Hematopoietic multipotent progenitor cell treated with erythropoietin and hydrocortisone succinate and interleukin-3 and kit ligand, for 15 days (in vitro differentiated cells): Measurements from ENCODE around the gene PRICKLE4.
"Not testable (repeated sequence)": the region's sequence is repeated elsewhere in the genome, so short reads cannot be mapped to it uniquely, and the experiment has no call there.

Experiments used
- DNase-seq: peaks from one replicate; pipeline ENCODE4 v3.0.0-alpha.2; 2015; ENCODE audit warnings: low spot score

Gene PRICKLE4

DNA sequence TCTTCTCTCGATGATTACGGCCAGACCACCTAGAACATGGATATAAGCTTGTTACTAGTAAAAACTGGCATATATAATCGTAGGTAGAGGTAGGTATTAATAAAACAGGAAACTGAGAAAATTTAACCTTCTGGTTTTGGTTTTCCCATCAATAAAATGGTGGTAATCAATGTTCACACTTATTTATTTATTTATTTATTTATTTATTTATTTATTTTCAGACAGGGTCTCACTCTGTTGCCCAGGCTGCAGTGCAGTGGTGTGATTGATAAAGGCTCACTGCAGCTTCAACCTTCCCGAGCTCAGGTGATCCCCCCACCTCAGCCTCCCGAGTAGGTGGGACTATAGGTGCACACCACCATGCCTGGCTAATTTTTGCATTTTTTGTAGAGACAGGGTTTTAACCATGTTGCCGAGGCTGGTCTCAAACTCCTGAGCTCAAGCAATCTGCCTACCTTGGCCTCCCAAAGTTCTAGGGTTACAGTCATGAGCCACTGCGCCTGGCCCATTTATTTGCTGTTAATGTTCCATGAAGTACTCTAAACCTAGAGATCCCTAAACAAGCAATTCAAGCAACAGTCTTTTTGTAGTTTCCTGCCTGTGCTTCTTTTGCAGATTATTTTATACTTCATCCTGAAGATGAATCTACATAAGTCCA is 18.4 kb downstream of the PRICKLE4 start:
- DNase-seq = no peak

DNA sequence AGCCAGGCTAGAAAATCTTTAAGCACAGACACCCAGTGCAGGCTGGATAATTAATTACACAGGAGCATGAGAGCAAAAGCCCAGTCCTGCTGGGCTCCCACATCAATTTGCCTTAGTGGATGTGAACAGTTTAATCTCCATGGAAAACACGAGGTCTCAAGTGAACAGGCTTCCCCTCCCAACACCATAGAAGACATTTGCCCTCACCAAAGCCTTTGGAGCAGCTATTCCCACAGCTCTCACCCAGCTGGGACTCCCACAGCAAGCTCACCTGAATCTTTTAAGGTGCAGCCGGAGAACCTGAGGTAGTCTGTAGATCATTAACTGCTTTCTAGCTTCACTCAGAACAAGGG is 19.0 kb downstream of the PRICKLE4 start:
- no peak for DNase-seq

DNA sequence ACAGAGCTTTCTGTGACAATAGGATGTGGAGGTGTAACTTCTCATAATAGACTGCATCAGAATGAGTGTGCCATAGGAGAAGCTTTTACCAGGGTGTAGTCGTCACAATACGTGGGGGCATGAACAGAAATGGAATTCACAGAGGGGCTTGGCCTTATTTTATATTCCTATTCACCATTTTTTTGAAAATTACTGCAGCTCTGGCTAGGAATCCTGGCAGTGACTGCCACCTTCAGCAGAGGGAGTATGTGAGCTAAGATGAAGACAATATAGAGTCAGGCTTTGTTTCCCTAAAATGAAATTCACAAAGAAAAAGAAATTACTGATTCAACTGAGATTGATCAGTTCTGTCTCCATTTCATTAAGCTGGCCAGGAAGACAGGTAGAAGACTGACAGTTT is 20.8 kb downstream of the PRICKLE4 start:
- DNase-seq = no peak

DNA sequence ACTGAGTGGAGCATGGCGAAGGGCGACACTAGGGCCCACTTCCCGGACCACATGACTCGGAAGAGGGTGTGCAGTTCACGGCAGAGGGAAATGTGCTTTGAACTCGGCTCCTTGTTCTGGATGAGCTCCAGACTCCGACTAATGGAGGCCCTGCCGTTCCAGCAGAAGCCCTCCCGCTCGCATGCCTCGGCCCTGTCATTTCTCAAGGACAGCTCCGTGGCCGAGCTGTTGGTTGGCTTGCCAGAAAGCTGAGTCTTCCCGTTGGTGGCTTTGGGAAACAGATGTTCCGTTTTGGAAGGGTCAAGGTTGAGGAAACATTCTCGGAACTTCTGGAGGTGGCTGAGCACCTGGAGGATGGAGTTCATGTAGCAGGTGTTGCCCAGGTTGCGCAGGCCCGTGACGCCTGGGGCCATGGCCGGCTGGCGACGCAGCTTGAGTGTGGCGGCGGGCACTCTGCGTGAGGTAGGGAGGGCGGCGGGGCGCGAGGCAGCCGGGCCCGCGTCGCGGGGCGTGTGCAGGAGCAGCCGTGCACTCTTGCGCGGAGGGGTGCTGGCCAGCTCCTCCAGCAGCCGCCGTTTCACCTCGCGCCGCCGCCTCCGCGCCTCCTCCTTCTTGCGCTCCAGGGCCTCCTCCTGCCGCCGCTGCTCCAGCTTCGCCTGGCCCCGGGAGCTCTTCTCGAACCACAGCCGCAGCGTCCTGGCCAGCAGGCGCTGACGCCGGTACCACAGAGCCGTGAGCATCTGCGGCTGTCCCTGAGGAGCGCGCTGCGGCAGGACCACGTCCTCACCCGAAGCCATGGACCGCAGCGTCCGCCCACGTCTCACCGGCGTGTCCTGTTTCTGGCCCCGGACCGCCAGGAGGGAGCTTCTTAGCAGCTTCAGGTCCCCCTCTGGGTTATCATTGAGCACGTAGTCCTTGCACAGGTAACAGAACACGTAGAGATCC is 25.5 kb downstream of the PRICKLE4 start:
- no peak for DNase-seq

DNA sequence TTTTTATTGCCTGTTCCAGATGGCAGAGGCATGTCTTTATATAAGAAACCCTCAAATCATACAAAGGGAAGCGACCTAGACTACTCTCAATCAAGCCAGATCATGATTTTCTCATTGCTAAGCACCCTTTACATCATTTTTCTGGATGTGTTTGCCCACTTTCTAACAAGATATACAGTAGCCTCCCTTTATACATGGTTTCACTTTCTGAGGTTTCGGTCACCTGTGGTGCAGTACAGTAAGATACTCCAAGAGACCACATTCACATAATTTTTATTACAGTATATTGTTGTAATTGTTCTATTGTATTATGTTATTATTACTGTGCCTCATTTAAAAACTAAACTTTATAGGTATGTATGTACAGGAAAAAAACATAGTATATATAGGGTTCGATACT is 30.5 kb downstream of the PRICKLE4 start:
- no peak for DNase-seq

DNA sequence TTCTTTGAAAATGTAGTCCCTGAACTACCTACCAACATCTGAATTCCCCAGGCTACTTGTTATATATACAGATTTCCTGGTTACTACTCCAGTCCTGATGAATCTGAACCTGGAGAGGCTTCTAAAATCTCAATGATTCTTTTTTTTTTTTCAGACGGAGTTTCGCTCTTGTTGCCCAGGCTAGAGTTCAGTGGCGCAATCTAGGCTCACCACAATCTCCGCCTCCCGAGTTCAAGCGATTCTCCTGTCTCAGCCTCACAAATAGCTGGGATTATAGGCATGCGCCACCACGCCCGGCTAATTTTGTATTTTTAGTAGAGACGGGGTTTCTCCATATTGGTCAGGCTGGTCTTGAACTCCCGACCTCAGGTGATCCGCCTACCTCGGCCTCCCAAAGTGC is 31.4 kb downstream of the PRICKLE4 start:
- not testable (repeated sequence) for DNase-seq

DNA sequence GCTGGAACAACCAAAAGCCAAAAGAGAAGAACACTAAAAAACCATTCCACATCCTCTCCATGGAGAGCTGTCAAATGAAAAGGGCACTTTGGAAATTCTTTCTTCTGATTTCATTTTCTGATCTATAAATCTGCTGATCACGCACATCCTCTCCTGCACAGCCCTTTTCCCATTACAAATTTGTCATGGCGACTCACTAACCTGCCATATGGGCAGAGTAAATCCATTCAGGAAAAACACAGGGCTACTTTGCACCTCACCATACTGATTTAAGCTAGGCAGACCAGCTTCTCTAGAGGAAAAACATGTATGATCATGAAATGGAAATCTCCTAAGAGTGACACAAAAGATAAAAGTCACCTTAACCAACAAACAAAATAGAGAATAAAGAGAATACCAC is 32.9 kb downstream of the PRICKLE4 start:
- DNase-seq = no peak

DNA sequence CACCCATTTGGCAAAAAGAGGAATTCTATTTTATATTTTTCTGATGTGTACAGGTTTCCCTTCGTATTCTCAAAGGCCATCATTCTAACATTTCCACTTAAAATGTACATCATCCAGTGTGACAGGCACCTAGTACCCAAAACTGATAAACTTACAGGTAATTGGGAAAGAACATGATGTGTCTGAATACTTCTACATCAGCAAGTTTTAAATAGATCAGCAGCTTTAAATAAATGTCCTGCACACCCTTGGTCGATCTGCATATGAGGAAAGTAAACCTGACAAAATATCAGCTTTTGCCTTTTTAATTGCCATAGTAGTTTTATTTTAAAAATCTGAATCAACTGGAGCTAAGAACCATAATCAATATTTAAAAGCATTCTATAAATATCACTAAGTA is 33.4 kb downstream of the PRICKLE4 start:
- no peak for DNase-seq

DNA sequence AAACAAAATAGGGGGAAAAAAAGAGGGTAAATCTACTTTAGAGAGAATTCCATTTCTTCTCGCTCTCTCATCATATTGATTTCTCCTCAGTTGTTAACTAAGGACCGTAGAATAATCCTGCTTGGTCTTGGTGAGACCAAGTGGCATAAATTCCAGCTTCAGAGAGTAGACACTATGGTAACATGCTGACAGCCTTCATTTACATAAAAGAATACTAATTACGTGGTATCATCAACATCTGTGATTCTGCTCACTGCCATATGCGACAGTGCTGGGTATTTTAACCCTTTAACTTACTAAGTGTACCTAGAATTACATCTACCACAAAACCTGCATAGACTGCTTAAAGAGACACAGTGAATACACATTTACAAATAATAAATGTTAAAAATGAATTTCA is 34.0 kb downstream of the PRICKLE4 start:
- no peak for DNase-seq

DNA sequence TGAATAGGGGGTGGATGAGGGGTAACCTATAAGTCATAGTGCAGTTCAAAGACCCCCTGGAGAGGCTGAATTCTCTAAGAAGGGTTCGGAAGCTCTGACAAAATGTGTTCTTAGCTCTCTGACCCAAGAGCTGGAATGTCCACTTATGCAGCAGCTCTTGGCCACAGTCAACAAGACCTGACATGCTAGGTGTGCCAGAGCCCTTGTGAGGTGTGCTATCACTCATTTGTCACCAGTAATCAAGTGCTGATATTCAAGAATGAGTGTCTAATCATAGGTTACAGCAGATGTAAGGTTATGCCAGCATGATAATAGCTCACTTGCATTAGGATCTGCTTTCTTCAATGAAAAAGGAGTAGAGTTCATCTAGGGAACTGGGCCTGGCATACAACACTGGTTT is 35.0 kb downstream of the PRICKLE4 start:
- DNase-seq = no peak

DNA sequence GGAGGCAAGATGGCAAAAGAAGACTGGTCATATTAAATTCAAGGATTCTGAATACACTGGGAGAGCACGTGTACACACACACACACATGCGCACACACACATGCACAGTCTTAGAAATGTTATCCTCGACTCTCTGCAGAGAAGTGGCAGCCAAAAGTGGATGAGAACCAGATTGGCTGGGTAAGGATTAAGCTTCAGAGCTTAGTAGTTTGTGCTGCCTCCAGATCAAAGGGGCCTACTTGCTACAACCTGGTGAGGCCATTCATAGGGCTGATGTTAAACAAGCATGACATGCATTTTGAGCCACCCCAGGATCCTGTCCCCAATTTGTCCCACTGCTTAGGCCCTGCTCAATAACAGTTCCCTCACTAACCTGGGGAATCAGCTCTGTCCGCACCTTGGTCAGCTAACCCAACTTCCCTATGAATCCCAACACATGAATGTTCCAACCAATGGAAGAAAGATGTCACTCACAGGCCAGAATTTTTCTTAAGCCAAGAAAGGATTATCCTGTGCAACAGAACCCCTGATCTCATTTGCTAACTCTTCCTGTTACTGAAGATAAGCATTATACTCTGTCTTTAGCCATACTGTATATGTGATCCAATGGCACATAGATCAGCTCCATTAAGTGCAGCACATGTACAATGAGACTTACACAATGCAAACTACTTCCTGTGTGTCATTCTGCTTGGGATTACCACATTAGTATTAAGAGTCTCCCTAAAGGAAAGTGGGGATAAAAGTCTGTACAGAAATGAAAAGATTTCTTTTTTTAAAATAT is 37.9 kb downstream of the PRICKLE4 start:
- no peak for DNase-seq

DNA sequence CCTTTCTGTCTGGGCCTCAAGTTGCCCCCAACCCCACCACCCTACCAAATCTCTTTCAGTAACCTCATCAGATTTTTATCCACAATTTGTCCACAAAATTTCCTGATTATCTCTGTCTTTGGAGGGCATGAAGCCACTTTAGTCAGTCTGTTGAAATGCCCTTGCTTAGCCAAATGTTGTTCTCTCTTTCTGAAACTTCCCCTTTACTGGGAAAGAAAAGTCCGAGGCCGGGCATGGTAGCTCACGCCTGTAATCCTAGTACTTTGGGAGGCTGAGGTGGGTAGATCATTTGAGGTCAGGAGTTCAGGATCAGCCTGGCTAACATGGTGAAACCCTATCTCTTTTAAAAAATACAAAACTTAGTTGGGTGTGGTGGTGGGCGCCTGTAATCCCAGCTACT is 40.7 kb downstream of the PRICKLE4 start:
- no peak for DNase-seq

DNA sequence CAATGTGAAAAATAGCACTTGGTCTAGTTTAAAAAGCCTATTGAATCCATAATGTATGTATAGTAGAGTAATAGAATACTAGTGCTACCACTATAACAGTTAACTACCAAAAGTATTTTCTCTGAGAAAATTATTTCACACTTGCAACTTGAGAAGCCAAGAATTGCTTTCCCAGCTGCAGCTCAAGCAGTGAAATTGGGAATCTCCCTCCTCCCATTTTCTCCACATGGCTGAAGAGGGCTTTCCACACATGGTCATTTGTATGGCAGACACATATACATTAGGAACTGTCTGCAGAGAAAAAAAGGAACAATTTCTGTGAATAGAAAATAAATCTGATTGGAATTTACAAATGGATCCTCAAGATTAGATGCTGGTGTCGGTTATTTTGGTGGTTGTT is 41.4 kb downstream of the PRICKLE4 start:
- DNase-seq = no peak

DNA sequence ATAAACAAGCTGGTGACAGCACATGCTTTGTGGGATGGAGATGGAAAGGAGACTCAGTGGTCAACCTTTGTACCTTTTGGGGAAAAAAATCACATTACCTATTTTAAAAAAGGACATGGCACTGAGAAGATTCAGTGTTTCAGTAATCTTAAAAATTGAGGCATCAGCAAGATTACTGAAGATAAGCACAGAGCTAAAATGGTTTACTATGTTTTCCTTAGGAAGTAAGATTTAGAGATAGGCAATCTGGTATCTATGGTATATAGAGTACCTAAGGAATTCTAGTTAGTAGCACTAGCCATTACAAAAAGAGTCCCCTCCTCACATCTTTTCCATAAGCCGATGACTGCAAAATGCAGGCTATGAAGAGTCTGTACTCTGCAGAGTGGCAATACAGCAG is 42.6 kb downstream of the PRICKLE4 start:
- no peak for DNase-seq

DNA sequence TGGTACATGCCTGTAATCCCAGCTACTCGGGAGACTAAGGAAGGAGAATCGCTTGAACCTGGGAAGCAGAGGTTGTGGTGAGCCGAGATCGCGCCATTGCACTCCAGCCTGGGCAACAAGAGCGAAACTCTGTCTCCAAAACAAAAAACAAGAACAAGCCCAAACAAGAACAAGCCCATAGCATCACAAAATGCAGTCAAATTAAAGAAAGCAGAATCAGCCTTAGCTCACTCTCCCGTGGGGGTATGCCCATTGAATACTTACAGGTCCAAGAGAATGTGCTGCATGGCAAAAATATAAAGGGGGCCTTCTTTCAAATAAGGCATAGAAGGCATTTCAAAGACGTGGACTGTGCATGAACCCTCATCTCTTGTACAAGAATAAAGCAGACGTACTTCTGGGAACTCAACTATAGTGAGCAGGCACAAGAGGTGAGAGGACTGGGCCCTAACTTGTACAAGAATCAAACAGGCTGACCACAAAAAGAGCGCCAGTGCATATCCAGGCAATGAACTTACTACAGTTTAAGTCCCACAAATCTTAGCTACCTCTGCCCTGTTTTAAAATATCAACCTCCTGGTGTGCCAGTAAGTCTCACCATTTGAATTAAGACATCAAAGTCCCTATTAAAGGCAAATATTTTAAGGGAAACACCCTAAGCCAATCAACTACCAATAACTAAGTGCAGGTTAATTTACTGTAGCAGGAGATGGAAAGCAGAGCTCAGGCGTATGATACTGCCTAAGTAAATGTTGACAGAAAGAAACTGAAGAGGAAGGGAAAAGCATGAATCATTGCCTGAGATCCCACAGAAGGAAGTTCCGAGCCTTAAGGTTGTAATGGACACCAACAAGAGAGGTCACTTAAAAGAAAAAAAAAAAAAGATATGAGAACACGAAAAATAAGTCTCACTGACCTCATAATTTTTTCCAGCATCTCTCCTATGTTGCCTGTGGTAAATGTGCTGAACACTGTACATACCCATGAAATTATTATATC is 44.3 kb downstream of the PRICKLE4 start:
- no peak for DNase-seq

DNA sequence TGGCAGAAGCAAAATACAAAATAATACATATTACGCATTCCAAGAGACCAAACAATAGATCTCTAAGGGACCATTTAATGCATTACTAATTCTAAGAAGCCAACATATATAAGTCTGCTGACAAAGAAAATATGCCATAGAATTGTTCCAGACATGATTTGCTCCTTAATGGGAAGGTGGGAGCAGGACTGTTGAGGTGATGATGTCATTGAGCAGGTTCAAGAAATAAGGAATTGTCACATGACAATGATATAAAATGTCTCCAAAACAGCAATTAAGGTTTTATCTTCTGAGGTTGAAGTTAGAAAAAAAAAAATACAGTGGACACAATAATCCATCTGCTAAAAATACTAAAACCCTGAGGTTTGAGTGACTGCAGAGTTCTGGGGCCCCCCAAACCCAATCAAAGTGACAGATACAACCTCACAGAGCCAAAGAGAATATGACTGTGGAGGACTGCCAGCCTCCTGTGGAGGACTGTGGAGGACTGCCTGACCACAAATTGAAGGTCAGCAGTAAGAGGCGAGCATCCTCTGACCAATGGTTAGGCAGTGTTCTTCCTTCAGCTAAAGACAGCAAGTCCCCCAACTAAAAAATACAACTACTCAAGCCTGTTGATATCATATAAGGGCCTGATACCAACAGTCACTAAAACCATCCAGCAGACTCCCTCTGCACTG is 45.9 kb downstream of the PRICKLE4 start:
- DNase-seq = no peak

DNA sequence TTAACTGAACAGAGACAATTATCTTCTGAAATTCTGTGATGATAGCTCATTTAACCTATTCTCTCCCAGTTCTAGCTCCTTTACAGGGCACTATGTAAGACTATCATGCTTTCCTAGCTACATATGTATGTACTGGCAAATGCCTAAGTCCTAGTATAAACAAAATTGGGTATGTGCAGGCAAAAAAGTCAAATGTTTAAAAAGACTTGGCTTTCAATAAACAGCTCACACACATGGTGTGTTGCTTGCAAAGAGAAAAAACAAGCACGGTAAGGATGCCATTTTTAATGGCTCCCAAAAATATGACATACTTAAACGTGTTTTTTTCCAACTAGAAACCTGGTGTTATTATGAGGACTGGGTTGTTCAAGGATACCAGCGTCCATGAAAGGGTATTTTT is 51.7 kb downstream of the PRICKLE4 start:
- no peak for DNase-seq

DNA sequence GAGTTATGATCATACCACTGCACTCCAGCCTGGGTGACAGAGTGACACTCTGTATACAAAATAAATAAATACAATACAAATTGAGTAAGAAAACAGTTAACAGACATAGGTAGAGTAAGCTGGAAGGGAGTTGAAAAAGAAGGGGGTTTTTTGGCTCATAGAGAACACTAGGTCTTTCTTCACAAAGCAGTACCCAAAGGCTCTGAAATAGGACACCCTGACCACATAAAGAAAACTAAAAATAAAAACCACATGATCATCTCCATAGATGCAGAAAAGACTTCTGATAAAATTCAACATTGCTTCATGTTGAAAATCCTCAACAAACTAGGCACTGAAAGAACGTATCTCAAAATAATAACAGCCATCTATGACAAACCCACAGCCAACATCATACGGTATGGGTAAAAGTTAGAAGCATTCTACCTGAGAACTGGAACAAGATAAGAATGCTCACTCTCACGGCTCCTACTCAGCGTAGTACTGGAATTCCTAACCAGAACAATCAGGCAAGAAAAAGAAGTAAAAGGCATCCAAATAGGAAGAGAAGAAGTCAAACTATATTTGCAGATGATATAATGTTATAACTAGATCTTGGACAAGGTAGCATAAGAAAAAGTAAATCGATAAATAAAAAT is 55.6 kb downstream of the PRICKLE4 start:
- no peak for DNase-seq

DNA sequence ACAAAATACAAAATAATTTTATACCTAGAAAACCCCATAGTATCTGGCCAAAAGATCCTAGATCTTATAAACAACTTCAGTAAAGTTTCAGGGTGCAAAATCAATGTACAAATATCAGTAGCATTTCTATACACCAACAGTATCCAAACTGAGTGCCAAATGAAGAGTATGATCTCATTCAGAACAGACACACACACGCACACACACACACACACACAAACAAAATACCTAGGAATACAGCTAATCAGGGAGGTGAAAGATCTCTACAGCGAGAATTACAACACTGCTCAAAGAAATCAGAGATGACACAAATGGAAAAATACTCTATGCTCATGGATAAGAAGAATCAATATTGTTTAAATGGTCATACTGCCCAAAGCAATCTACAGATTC is 56.1 kb downstream of the PRICKLE4 start:
- no peak for DNase-seq
